HFFc6 (cell line): Measurements from ENCODE around the gene DENND2D. TPM values are rescaled to one million over a fixed set of nuclear protein-coding genes. Genes with fewer than 3 reads are reported as not detected.

Source experiments
- DNase-seq: peaks from one replicate; pipeline ENCODE4 v3.0.0-alpha.2; 2018
- H3K27ac Mint-ChIP-seq: 2 replicates; pipeline ENCODE4 v1.8.0; 2020; ENCODE audit warnings: mild to moderate bottlenecking, mixed read lengths
- H3K27me3 Mint-ChIP-seq: 2 replicates; pipeline ENCODE4 v1.8.0; 2021; ENCODE audit warnings: mild to moderate bottlenecking, moderate library complexity, mixed read lengths; ENCODE audit not compliant: insufficient read depth
- H3K36me3 Mint-ChIP-seq: 2 replicates; pipeline ENCODE4 v1.8.0; 2021; ENCODE audit warnings: low read depth, mixed read lengths
- H3K4me1 Mint-ChIP-seq: 2 replicates; pipeline ENCODE4 v1.8.0; 2020; ENCODE audit warnings: low read depth, mixed read lengths
- H3K4me3 Mint-ChIP-seq: 2 replicates; pipeline ENCODE4 v1.8.0; 2020; ENCODE audit warnings: mild to moderate bottlenecking, moderate library complexity, mixed read lengths
- H3K9me3 Mint-ChIP-seq: 2 replicates; pipeline ENCODE4 v1.8.0; 2020; ENCODE audit warnings: mild to moderate bottlenecking, mixed read lengths
- total RNA-seq, 6 experiments: library from RNA; stranded (reverse); fragmentation: NEBNext Ultra II Directional; extraction: Animal tissue kit (Norgen Biotek cat#: 25700); gene quantifications; 2 replicates in 1 of 6; 3 replicates in 5 of 6; pipeline ENCODE4 v1.2.3, GENCODE V29; 2021
- TF ChIP-seq, protein P1 (sequence below): fragments of 200-600 bp; sonication (generic); IDR thresholded peaks from 2 replicates; pipeline ENCODE4 v1.5.0; 2021; ENCODE audit warnings: antibody characterized with exemption, mild to moderate bottlenecking

The DENND2D gene
- total RNA-seq, 6 experiments from 2014 or later: 0.92 to 4.0 (median 3.7) TPM

- peaks cover 51% of the 10 kb centered on the region for H3K4me1 Mint-ChIP-seq
- H3K4me3 Mint-ChIP-seq: no peak overlapping the region
- no peak for DNase-seq
- H3K9me3 Mint-ChIP-seq: no peaks in the 10 kb centered on the region
- H3K27me3 Mint-ChIP-seq: peaks cover 4% of the 10 kb centered on the region
- TF ChIP-seq, protein P1, sequence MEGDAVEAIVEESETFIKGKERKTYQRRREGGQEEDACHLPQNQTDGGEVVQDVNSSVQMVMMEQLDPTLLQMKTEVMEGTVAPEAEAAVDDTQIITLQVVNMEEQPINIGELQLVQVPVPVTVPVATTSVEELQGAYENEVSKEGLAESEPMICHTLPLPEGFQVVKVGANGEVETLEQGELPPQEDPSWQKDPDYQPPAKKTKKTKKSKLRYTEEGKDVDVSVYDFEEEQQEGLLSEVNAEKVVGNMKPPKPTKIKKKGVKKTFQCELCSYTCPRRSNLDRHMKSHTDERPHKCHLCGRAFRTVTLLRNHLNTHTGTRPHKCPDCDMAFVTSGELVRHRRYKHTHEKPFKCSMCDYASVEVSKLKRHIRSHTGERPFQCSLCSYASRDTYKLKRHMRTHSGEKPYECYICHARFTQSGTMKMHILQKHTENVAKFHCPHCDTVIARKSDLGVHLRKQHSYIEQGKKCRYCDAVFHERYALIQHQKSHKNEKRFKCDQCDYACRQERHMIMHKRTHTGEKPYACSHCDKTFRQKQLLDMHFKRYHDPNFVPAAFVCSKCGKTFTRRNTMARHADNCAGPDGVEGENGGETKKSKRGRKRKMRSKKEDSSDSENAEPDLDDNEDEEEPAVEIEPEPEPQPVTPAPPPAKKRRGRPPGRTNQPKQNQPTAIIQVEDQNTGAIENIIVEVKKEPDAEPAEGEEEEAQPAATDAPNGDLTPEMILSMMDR: no peak
- no peaks in the 10 kb centered on the region for H3K36me3 Mint-ChIP-seq
- H3K27ac Mint-ChIP-seq: no peak overlapping the region
These were observed 5.3 kb downstream of the DENND2D start for GRCh38 chr1:111195002-111195684.

DNA sequence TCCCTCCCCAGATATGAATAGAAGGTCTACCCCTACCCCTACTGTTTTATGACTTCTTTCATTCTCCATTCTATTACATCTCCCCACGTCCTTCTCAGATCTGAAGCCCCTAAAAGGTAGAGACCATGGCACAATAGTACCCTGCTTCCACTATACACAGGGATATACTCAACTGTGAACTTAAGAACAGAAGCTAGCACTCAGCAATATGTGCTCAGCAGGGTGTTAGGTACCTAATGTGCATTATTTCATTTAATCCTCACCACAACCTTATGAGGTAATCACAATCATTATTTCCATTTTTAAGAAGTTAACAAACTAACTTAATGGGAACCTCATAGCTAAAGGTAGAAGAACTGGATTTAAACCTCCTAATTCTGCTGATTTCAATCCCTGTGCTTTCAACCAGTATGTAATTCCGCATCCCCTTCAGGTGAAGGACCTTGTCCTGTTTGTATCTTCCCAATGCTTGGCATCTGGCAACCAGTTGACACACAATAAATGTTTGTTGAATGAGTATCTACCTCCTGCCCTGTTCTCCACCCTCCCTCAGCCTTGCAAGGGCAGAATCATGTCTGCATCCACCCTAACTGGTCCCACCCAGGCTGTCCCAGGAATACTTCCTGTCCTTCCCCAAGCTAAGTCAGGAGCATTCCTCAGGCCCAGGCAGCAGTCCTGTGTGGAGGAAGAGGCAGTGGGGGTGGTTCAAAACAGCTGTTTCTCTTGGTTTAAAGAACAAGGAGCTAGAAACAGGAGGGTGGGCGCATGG lies 6.5 kb downstream of the DENND2D start:
- peak overlapping the region; percentile 91; the same call in 1 of the 2 replicates for H3K27ac Mint-ChIP-seq
- peaks cover 4% of the 10 kb centered on the region for H3K27me3 Mint-ChIP-seq
- TF ChIP-seq, protein P1: no peak
- H3K4me3 Mint-ChIP-seq: no peak overlapping the region
- no peaks in the 10 kb centered on the region for H3K9me3 Mint-ChIP-seq
- peaks cover 64% of the 10 kb centered on the region for H3K4me1 Mint-ChIP-seq
- no peak for DNase-seq
- H3K36me3 Mint-ChIP-seq: peaks cover 2% of the 10 kb centered on the region; the same call in 1 of the 2 replicates

GRCh38 chr1:111192658-111193519 lies 7.6 kb downstream of the DENND2D start:
- Mint-ChIP-seq H3K4me3 (peak overlapping the region; percentile 51), H3K9me3 (no peaks in the 10 kb centered on the region), H3K4me1 (peaks cover 70% of the 10 kb centered on the region), H3K27ac (peak overlapping the region; percentile 91), H3K36me3 (peaks cover 12% of the 10 kb centered on the region), H3K27me3 (peaks cover 4% of the 10 kb centered on the region)
- no peak for DNase-seq
- TF ChIP-seq, protein P1: no peak

GRCh38 chr1:111192074-111192473 lies 8.4 kb downstream of the DENND2D start:
- TF ChIP-seq, protein P1: no peak
- Mint-ChIP-seq H3K27me3 (peaks cover 4% of the 10 kb centered on the region), H3K4me1 (peaks cover 70% of the 10 kb centered on the region), H3K4me3 (no peak overlapping the region), H3K36me3 (peaks cover 18% of the 10 kb centered on the region), H3K27ac (peak overlapping the region; percentile 91), H3K9me3 (no peaks in the 10 kb centered on the region)
- DNase-seq: no peak

- Mint-ChIP-seq H3K27ac (peak overlapping the region; percentile 91), H3K9me3 (no peaks in the 10 kb centered on the region), H3K36me3 (peaks cover 23% of the 10 kb centered on the region), H3K4me3 (peak overlapping the region; percentile 64), H3K27me3 (peaks cover 2% of the 10 kb centered on the region; the same call in 1 of the 2 replicates), H3K4me1 (peaks cover 70% of the 10 kb centered on the region)
- DNase-seq: peak; percentile 93
- TF ChIP-seq, protein P1: no peak
These were observed 8.9 kb downstream of the DENND2D start for GRCh38 chr1:111191496-111191895.
